Endothelial cell of umbilical vein (primary cell): ENCODE results near the gene GJA8. TPM values are rescaled to one million over a fixed set of nuclear protein-coding genes. Genes with fewer than 3 reads are reported as not detected.
"Not testable (repeated sequence)": the region's sequence is repeated elsewhere in the genome, so short reads cannot be mapped to it uniquely, and the experiment has no call there.

Experiments used
- BruUV-seq: library from RNA; stranded (reverse); fragments of 400-500 nt; replicated peaks from 2 replicates; lab custom pipeline; 2021; lab: Mats Ljungman, UMichigan
- CTCF ChIA-PET: fragments of 300-600, 350-600 bp; sonication (Branson Sonifier 250); formaldehyde crosslinking; loops from one replicate; lab custom pipeline; 2021; ENCODE audit warnings: antibody characterized with exemption, inconsistent platforms; lab: Charles Lee
- POLR2A ChIA-PET: fragments of 300-600, 350-600 bp; sonication (Branson Sonifier 250); formaldehyde crosslinking; loops from one replicate; lab custom pipeline; 2021; ENCODE audit warnings: antibody characterized with exemption, inconsistent platforms; lab: Charles Lee
- DNase-seq: peaks from one replicate; pipeline ENCODE4 v3.0.0-alpha.2; 2011; ENCODE audit warnings: low read depth, low spot score
- FAIRE-seq: peaks from 2 replicates; lab custom pipeline; 2011; peaks lifted over from hg19 to GRCh38; lab: Jason Lieb, UNC
- H2AFZ ChIP-seq: 2 replicates; pipeline ENCODE4 v1.6.0; 2012; ENCODE audit warnings: low read depth, low read length, control low read depth, inconsistent platforms
- H3K27ac ChIP-seq: 2 replicates; pipeline ENCODE4 v1.5.1; 2011; ENCODE audit warnings: low read depth, mild to moderate bottlenecking, control low read depth, low read length, moderate library complexity; ENCODE audit not compliant: insufficient read depth
- H3K27me3 ChIP-seq, 2 experiments: 2 replicates each; pipeline versions ENCODE4 v1.6.0 to v1.6.1; 2011; ENCODE audit warnings: low read length in 2 of 2, mixed read lengths in 1 of 2; ENCODE audit not compliant: control insufficient read depth in 2 of 2, insufficient read depth in 2 of 2
- H3K36me3 ChIP-seq, 2 experiments: 2 replicates in 1 of 2; 3 replicates in 1 of 2; pipeline ENCODE4 v1.5.1; 2011; ENCODE audit warnings: low read length in 2 of 2, mild to moderate bottlenecking in 1 of 2, moderate library complexity in 1 of 2; ENCODE audit not compliant: control insufficient read depth in 2 of 2, insufficient read depth in 2 of 2; ENCODE audit errors: extremely low read depth in 1 of 2
- H3K4me1 ChIP-seq: 3 replicates; pipeline ENCODE4 v1.5.1; 2011; ENCODE audit warnings: mild to moderate bottlenecking, low read length; ENCODE audit not compliant: control insufficient read depth, insufficient read depth; ENCODE audit errors: extremely low read depth
- H3K4me2 ChIP-seq: 2 replicates; pipeline ENCODE4 v1.6.1; 2011; ENCODE audit warnings: low read length, control low read depth, mixed read lengths; ENCODE audit not compliant: insufficient read depth
- H3K4me3 ChIP-seq, 3 experiments: fragments of 200-600 bp in 1 of 3; sonication (generic), shearing (Covaris generic) in 1 of 3; replicated peaks in 1 of 3; 2 replicates each; pipeline ENCODE4 v1.5.1; 2011 to 2016; ENCODE audit warnings: control low read depth in 3 of 3, low read length in 3 of 3, mild to moderate bottlenecking in 2 of 3, inconsistent platforms in 1 of 3, low read depth in 1 of 3, moderate library complexity in 1 of 3; ENCODE audit not compliant: insufficient read depth in 1 of 3
- H3K79me2 ChIP-seq: 2 replicates; pipeline ENCODE4 v1.6.0; 2012; ENCODE audit warnings: low read length, inconsistent platforms; ENCODE audit not compliant: control insufficient read depth, insufficient read depth
- H3K9ac ChIP-seq: replicated peaks from 2 replicates; pipeline ENCODE3; 2011; ENCODE audit warnings: low read length, control low read depth; ENCODE audit not compliant: insufficient read depth; ENCODE audit errors: extremely low read depth
- H3K9me1 ChIP-seq: replicated peaks from 3 replicates; pipeline ENCODE4 v1.6.0; 2011; ENCODE audit warnings: mild to moderate bottlenecking, low read length; ENCODE audit not compliant: control insufficient read depth, insufficient read depth; ENCODE audit errors: extremely low read depth
- H3K9me3 ChIP-seq: replicated peaks from 2 replicates; pipeline ENCODE4 v1.5.1; 2012; ENCODE audit warnings: low read length, inconsistent platforms; ENCODE audit not compliant: control insufficient read depth, insufficient read depth
- H4K20me1 ChIP-seq: replicated peaks from 2 replicates; pipeline ENCODE3; 2011; ENCODE audit warnings: mild to moderate bottlenecking, low read length; ENCODE audit not compliant: control insufficient read depth, insufficient read depth; ENCODE audit errors: extremely low read depth
- dilution Hi-C: fragments of 300-500 bp; cut with MboI; formaldehyde crosslinking; loops from one replicate; pipeline ENCODE4 v1.15.0; 2019; ENCODE audit warnings: low sequenced_read_pairs; ENCODE audit not compliant: extremely low pct_ligation_motif_present
- intact Hi-C: fragments of 100-400 bp; cut with micrococcal nuclease; formaldehyde crosslinking; loops from one replicate; pipeline ENCODE4 v1.10.0; 2022
- polyA plus RNA-seq, 4 experiments: library from polyadenylated mRNA; depleted of rRNA in 3 of 4; stranded (reverse) in 3 of 4; unstranded in 1 of 4; fragments of >200 nt; gene quantifications; 2 replicates each; pipeline versions ENCODE4 v1.2.1 to v1.2.3, GENCODE V29; 2011 to 2012; ENCODE audit warnings: missing spikeins in 1 of 4
- total RNA-seq: library from RNA; stranded (reverse); gene quantifications from 2 replicates; pipeline ENCODE4 v1.2.3, GENCODE V29; 2021

The GJA8 gene
- total and polyA plus RNA-seq, 2 donors (not counting 3 experiments of a cell fraction or from before 2014, with no cell fraction given), result not detected

- H2AFZ ChIP-seq, dilution Hi-C loops, BruUV-seq, H3K4me2 ChIP-seq, FAIRE-seq, H3K27me3 ChIP-seq, H3K9ac ChIP-seq, CTCF ChIA-PET, H4K20me1 ChIP-seq, H3K9me3 ChIP-seq, H3K36me3 ChIP-seq, H3K27ac ChIP-seq, H3K4me1 ChIP-seq, POLR2A ChIA-PET, H3K9me1 ChIP-seq, DNase-seq, H3K79me2 ChIP-seq, H3K4me3 ChIP-seq, intact Hi-C loops: not testable (repeated sequence)
Measured at GRCh38 chr1:147942563-147942962, 40.0 kb downstream of the GJA8 start.

- H3K4me2 ChIP-seq, FAIRE-seq, H3K79me2 ChIP-seq, BruUV-seq, H3K27ac ChIP-seq, H3K9me1 ChIP-seq, H3K27me3 ChIP-seq, H3K4me1 ChIP-seq, H3K9me3 ChIP-seq, DNase-seq, CTCF ChIA-PET, H3K4me3 ChIP-seq, intact Hi-C loops, H4K20me1 ChIP-seq, H3K36me3 ChIP-seq, POLR2A ChIA-PET, H2AFZ ChIP-seq, dilution Hi-C loops, H3K9ac ChIP-seq: not testable (repeated sequence)
Measured at GRCh38 chr1:147949517-147949916, 46.9 kb downstream of the GJA8 start.

Other genes starting within 250 kb of the GJA8 start
- gene ACP6, start 232.3 kb upstream of the GJA8 start, total RNA-seq, result 9.4 and 11.1 TPM in 2 replicates
- 7.0 and 7.1 TPM in 2 replicates for gene ACP6, start 232.3 kb upstream of the GJA8 start, polyA plus RNA-seq
- 0.55 and 3.2 TPM in 2 replicates for gene GJA5, start 142.2 kb upstream of the GJA8 start, total RNA-seq
- gene GJA5, start 142.2 kb upstream of the GJA8 start, polyA plus RNA-seq, result 5.9 and 6.2 TPM in 2 replicates
- 9.8 and 11.7 TPM in 2 replicates for gene GPR89B, start 25.6 kb downstream of the GJA8 start, total RNA-seq
- gene GPR89B, start 25.6 kb downstream of the GJA8 start, polyA plus RNA-seq, result 12.1 and 20.0 TPM in 2 replicates
- 10.2 and 11.0 TPM in 2 replicates for gene NBPF11, start 249.5 kb downstream of the GJA8 start, total RNA-seq
- gene NBPF11, start 249.5 kb downstream of the GJA8 start, polyA plus RNA-seq, result 8.5 and 10.3 TPM in 2 replicates